PFSK-1 (cell line): ENCODE results near the gene BCAS4.

Source experiments
- TAF1 ChIP-seq: IDR thresholded peaks from 2 replicates; pipeline ENCODE4 v1.6.1; 2012; ENCODE audit warnings: low read length, control low read depth, borderline replicate concordance; ENCODE audit not compliant: insufficient read depth
- TF ChIP-seq, protein P1 (sequence below), 2 experiments: IDR thresholded peaks; 2 replicates each; pipeline versions ENCODE4 v1.6.1 to v1.8.0; 2011 to 2012; ENCODE audit warnings: low read depth in 2 of 2, low read length in 2 of 2, control low read depth in 1 of 2, inconsistent platforms in 1 of 2, mild to moderate bottlenecking in 1 of 2, moderate library complexity in 1 of 2; ENCODE audit not compliant: insufficient read depth in 1 of 2

DNA sequence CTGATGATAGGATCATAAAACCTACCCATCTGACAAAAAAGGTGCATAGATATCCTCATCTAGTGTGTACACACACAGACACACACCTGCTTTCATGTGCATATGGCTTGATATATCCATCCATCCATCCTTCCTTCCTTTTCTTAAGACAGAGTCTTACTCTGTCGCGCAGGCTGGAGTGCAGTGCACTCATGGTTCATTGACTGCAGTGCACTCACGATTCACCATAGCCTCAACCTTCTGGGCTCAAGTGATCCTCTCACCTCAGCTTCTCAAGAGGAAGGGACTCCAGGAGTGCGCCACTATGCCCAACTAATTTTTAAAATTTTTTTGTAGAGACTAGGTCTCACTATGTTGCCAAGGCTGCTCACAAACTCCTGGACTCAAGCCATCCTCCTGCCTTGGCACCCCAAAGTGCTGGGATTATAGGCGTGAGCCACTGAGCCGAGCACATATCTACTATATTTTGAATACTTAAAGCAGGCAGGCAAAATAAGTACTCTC, 109.3 kb downstream of the BCAS4 start:
- TF ChIP-seq TAF1: no peak
- TF ChIP-seq, protein P1, sequence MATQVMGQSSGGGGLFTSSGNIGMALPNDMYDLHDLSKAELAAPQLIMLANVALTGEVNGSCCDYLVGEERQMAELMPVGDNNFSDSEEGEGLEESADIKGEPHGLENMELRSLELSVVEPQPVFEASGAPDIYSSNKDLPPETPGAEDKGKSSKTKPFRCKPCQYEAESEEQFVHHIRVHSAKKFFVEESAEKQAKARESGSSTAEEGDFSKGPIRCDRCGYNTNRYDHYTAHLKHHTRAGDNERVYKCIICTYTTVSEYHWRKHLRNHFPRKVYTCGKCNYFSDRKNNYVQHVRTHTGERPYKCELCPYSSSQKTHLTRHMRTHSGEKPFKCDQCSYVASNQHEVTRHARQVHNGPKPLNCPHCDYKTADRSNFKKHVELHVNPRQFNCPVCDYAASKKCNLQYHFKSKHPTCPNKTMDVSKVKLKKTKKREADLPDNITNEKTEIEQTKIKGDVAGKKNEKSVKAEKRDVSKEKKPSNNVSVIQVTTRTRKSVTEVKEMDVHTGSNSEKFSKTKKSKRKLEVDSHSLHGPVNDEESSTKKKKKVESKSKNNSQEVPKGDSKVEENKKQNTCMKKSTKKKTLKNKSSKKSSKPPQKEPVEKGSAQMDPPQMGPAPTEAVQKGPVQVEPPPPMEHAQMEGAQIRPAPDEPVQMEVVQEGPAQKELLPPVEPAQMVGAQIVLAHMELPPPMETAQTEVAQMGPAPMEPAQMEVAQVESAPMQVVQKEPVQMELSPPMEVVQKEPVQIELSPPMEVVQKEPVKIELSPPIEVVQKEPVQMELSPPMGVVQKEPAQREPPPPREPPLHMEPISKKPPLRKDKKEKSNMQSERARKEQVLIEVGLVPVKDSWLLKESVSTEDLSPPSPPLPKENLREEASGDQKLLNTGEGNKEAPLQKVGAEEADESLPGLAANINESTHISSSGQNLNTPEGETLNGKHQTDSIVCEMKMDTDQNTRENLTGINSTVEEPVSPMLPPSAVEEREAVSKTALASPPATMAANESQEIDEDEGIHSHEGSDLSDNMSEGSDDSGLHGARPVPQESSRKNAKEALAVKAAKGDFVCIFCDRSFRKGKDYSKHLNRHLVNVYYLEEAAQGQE (IDR thresholded peaks at IDR 0.05; ENCODE audit: insufficient read depth in 1 of 2, low read depth in 2 of 2, low read length in 2 of 2): no peak
